ENCODE measurements around the gene NPSR1.

Gene NPSR1

DNA sequence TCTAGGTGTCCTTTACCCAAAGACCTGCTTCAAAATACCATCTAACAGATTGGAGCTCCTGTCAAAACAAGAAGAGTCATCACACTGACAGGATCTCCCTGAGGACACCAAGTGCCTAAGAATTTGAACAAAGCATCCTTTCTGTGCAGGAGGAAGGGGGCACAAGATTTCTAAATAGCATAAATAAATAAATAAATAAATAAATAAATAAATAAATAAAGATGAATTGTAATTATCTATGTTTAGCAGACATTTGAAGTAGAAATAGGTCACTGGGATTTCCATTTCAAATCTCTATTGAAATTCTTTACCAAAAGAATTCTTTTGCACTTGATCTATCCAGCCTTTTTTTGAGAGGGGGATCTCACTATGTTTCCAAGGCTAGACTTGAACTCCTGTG lies 65.3 kb downstream of the NPSR1 start:
- no peak for DNase-seq (ENCODE audit: low read depth)

DNA sequence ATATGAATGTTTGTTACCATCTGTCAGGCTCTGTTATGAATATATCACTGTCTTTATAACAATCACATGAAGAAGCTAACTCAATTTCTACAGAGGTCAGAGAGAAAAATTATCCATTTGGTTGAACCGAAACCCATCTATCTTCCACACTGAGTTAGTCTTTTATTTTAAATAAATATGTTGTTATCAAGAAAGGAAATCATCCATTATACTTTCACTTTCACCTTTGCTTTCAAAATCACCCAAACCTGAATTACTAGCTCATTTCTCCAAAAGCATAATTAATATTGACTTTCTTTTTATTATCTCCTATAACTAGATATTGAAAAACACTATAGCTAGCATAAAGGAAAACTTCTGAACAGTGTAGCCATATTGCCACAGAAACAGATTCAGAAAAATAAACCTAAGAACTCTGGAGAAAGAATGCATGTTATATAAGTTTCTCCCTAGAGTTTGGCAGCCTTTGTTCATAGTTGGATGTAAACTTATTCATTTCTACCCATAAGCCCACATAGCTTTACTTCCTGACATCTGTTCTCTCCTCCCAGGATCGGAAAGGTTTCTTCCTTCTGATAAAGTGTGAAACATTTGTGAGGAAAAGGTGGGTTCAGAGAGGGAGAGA lies 66.0 kb downstream of the NPSR1 start:
- no peak for DNase-seq (ENCODE audit: low read depth)

DNA sequence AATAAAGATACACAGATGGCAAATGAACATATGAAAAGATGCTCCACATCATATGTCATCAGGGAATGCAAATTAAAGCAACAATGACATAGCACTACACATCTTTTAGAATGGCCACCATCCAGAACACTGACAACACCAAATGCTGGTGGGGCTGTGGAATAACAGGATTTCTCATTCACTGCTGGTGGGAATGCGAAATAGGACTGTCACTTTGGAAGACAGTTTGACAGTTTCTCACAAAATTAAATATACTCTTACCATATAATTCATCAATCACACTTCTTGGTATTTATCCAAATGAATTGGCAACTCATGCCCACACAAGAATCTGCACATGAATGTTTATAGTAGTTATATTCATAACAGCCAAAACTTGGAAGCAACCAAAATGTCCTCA lies 68.2 kb downstream of the NPSR1 start:
- DNase-seq (ENCODE audit: low read depth): no peak

DNA sequence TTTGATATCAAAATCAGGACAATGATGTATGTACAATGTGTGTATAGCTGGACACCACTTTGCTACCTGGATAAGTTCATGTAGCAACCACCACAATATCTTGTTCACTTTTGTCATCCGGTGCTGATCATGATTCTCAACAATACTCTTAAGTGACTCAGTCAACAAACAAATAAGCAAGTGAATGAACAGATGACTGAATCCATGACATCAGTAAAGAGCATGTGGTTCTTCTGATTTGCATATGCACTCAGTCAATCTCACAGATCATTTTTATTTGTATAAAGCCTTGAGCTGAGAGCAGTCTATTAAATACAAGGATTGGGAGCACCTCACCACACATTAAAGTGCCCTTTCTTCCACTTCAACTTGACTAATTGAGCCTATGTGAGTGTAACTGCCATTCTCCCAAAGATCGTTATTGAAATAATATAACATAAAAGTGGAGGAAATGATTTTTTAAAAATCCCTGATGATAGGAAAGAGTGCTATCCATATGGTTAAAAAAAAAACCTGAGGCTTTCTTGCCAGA lies 69.5 kb downstream of the NPSR1 start:
- DNase-seq (ENCODE audit: low read depth): no peak

DNA sequence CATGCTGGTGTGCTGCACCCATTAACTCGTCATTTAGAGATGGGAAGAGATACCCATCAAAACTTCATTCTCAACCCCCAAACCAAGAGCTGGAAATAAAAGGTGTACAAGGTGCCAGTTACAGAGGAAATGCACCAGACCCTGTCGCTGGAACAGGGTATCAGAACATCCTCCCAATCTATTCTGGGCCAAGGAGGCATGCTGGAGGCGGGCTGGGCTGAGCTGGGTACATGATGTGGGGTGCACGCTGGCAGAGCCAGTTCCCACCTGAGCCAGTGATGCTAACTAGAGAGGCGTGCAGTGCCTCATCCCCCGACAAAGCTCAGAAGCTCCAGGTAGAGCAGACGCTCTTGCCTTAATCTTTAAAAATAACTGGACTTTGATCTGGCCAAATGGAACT lies 70.1 kb downstream of the NPSR1 start:
- DNase-seq (ENCODE audit: low read depth): no peak

DNA sequence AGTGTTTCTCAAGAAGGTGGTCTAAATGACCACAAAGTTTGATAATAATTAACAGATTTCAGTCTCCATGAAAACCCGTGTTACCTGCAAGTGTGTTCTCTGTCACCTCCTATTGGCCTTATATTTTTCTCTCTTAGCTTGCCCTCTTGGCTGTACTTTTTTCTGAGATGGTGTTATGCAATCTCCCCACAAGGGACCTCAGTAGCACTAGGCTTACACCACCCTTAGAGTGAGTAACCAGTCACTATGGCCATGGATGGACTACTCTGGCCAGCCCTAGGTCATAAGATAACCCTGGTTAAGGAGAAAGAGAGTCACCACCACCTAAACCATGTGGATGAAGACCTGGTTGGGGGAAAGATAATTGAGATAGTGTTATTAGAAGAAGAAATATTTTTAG lies 76.8 kb downstream of the NPSR1 start:
- DNase-seq (ENCODE audit: low read depth): no peak

DNA sequence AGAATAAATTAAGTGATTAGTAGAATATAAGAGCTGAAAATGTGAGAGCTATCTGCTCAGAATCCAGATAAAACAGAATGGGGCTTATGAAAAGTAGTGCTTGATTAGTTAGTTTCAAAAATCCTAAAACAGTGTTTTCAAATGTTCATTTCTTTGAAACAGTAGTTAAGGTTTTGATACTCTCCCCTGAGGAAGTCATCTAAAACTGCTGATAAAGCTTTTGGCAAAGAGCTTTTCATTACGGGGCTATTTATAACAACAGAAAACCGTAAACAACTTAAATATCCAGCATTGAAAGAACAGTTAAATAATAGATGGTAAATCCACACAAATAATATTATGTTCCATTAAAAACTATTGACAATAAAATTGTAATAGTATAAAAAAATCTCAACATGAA lies 77.5 kb downstream of the NPSR1 start:
- no peak for DNase-seq (ENCODE audit: low read depth)

DNA sequence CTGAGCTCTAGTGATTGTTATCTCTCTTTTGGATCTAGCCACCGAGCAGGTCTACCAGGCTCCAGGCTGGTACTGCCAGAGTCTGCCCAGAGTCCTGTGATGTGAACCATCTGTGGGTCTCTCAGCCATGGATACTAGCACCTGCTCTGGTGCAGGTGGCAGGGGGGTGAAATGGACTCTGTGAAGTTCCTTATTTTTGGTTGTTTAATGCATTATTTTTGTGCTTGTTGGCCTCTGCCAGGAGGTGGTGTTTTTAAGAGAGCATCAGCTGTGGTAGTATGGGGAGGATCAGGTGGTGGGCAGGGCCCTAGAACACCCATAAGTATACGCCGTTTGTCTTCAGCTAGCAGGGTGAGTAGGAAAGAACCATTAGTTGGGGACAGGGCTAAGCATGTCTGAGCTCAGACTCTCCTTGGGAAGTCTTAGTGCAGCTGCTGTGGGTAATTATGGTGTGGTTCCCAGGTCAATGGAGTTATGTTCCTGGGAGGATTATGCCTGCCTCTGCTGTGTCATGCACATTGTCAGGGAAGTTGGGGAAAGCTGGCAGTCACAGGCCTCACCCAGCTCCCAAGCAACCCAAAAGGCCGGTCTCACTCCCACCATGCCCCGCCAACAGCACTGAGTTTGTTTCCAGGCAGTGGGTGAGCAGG lies 81.8 kb downstream of the NPSR1 start:
- DNase-seq (ENCODE audit: low read depth): no peak

DNA sequence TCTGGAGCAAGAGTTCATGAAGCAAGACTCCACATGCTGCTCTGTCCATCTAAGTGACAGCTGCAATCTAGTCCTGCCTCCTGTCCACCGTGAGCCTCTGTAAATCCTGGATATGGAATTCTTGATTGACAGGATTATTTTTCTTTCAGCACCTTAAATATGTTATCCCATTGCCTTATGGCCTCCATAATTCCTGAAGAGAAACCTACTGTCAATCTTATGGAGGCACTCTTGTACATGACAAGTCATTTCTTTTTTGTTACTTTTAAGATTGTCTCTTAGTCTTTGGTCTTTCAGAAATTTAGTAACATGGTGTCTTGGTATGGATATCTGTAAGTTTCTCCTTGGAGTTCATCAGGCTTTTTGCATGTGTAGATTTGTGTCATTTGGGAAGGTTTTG lies 82.8 kb downstream of the NPSR1 start:
- no peak for DNase-seq (ENCODE audit: low read depth)

DNA sequence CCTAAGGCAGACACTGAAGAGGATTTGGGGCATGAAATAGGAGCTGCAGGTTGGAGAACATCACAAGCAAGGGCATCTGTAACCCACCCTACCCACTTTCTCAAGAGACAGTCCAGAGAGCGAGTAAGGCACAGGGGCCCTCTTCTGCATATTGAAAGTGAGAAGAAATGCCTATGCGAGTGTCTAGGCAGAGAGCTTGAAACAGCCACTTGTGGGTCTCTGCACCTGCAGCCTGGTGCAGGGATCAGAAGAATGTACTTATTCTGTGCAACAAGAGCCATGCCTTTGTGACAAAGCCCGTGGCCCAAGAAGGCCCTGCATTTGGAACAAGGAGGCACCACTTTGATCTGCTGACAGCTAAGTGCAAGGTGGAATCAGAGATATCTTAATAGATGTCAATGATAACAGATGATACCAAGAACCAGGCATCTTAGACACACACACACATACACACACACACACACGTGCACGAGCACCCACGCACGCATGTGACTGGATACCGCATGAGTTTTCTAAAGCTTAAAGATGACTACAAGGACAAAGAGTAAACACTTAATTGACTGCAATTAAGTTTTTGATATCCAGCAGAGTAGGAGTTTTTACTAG lies 89.3 kb downstream of the NPSR1 start:
- no peak for DNase-seq (ENCODE audit: low read depth)

DNA sequence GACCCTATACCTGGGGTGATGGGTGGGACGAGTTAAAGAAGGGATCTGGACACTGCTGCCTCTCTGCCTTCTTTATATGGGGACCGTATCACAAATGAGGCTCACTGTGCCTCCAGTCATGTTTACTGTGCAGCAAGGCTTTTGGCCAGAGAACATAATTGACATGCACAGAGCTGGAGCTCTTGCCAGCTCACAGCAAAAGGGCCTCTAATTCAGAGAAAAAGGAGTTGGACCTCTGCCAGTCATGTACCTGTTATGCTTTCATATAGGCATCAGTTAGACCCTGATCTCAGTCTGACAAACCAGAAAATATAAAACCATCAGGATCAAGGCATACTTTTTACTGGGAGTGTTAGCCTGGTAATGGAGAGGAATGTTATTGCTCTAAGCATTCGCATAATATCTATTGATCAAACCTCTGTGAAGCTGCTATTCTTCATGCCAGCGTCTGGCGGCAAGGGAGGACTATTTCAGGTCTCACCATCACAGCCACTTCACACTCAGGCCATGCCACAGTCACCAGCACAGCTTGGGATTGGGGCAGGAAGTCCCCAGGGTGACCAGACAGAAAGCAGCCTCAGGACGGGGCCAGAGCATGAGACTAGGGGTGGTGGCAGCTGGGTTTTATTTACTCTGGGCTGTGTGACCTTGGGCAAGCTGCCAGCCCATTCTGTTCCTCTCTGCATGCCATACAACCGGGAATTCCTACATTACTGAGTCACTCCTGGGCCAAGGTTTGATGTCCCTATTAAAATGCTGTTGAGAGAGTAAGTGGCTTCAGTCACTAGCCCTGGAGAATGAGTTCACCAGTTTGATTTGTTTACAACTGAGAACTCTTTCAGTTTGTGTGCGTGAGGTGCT lies 90.1 kb downstream of the NPSR1 start:
- no peak for DNase-seq (ENCODE audit: low read depth)

DNA sequence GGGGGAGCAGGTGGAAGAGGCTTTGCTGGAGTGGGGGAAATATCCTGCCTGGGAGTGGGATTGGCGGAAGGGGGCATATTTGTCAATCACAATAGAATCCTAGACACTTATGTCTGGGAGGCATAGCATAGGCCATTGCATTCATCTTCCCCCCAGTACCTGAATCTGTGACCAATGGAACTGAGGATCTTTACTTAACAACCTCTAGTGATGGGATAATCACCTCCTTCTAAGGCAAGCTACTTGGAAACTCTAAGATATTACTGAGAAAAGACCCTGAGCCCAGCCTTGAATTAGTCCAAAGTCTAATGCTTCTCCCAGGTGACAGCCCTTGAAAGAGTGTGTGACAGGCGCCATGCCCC lies 90.7 kb downstream of the NPSR1 start:
- DNase-seq (ENCODE audit: low read depth): no peak

DNA sequence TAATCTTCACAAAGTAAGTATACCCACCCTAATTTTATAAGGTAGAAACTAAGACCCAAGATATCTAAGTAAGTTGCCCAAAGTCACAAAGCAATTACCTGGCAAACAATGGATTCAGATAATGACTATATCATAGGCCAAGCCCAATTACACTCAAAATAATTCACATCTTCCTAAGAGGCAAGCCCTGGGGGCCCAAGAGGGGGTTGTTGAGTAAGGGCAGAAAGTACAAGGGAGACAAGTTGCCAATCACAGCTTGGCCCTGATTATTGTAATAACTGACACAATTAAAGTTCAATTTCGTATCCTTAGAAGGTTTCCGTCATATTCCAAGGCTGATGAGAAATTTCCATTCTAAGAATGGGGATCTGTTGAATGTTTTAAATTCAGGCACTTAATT lies 91.4 kb downstream of the NPSR1 start:
- no peak for DNase-seq (ENCODE audit: low read depth)

DNA sequence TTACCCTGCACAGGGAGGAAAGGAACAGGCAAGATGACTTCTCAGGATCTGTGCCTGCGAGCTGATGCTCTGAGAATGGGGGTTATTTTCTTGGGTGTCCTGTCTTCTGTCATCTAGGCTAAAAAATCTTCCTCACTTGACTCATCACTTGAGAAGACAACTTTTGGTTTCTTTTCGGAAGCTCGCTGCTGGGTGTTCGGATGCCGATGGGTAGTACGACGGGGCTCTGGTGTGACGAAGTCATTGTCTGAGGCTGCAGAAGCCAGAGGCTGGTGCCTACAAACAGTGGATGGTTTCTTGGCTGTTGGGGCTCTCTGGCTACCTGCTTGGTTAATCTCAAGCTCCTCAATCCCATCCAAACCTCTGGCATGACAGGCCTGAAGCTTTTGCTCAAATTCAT lies 92.2 kb downstream of the NPSR1 start:
- DNase-seq (ENCODE audit: low read depth): no peak

DNA sequence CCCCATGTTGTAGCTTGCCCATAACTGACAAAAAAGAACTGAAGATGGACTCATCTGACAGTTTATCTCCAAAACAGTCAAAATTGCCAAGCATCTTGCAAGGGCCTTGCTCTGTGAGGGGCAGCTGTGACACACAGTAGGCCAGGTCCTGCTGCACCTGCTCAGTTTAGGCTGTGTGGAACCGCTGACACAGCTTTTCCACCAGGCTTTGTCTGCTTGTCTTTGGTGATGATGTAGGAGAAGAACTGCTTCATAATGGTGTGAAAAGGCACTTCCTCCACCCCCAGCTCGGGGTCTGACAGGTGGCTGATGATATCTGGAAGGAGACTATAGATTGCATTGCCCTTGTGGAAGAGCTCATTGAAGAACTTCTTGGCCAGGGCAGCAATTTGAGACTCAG lies 92.6 kb downstream of the NPSR1 start:
- DNase-seq (ENCODE audit: low read depth): no peak

DNA sequence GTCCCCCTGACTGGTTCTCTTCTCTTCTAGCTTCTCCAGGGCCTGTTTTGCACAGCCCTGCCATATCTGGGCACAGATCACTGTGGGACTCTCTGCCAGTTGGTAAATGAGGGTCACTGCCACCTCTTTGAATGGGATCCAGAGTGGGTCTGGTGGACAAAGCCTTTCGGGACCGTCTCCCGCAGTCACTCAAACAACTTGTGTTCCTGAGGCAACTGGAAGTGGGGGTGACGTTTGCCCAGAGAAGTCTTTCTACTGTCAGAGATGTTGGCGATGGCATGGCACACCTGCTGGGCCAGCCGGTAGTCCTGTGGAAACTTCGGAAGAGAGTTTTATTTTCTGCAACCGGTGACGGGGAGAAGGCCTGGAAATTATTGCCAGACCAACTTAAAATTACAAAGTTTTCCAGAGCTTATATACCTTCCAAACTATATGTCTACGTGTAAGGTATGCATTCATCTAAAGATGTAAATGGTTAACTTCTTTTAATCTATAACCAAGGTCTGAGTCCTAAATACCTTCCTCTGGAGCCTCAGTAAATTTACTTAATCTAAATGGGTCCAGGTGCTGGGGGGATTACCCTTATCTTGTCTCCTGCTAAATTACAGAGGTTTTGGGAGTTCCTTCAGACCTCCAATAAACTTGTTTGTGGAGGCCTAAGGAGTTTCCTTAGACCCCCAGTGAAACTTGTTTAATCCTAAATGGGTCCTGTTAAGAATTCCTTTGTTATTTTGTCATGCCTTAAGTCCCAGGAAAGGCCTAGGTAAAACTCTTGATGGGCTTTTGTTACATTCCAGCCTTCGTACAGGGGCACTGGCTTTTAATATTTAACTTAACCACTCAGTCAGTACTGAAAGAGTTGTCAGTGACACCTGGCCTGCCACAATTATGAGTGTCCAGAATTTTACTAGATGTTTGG lies 94.0 kb downstream of the NPSR1 start:
- DNase-seq (ENCODE audit: low read depth): no peak

DNA sequence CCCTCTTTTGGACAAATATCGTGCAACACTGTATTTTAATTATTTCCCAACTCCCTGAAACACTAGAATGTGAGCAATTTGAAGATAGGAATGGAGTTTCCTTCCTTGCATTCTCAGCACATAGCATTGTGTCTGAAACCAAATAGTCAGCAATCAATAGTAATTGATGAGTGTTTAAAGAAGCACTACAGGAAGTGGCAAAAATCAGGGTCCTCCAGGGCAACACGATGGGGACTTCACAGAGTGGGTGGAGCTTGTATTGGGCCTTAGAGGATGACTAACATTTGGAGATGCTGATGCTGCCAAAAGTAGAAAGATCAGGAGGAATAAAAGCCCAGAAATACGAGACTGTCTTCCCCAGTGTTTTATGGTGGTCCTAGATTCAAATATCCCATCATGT lies 94.9 kb downstream of the NPSR1 start:
- DNase-seq (ENCODE audit: low read depth): no peak

DNA sequence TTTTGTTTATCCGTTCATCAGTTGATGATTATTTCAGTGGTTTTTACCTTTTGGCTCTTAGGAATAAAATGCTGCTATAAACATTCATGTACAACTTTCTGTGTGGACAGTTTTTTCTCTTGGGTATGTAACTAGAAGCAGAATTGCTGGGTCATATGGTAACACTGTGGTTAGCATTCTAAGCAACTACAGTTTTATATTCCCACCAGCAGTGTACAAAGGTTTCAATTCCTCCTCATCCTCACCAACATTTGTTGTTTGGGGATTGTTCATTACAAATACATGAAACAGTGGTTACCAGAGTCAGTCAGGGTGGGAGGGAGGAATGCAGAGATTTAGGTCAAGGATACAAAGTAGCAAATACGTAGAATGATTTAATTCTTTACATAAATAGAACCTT lies 97.0 kb downstream of the NPSR1 start:
- no peak for DNase-seq (ENCODE audit: low read depth)

DNA sequence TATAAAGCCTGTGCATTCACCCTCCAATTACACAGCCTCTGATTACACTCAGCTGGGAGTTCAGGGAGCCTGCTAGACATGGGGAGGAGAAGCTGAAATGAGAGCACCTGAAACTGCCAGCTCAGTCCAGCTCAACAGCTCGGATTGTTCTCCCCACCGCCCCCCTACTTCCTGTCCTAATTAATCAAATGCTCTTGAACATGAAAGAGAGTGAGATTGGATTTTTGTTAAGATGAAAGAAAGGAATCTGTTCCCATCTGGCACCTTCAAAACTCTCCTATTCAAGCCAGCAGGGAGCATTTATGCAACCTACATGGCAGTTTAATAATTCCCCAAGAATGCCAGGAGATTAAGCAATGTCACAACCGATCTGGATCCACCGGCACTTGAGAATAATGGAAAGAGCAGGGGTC lies 98.0 kb downstream of the NPSR1 start:
- no peak for DNase-seq (ENCODE audit: low read depth)

DNA sequence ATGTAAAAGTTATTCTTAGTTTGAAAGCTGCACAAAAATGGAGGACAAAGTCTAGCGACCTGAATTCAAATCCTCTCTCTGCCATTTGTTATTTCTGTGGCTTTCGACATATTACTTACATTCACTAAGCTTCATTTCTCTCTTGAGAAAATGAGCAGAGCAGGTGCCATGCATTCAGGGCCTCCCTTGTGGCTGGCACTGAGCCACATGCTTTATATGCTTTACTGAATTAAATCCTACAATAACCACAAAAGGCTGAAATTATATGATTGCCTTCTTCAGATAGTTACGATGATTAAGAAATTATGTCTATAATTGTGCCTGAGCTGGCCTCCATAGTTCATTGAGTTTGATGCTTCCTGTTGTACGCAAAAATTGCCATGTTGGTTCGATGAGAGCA lies 98.7 kb downstream of the NPSR1 start:
- DNase-seq (ENCODE audit: low read depth): no peak

DNA sequence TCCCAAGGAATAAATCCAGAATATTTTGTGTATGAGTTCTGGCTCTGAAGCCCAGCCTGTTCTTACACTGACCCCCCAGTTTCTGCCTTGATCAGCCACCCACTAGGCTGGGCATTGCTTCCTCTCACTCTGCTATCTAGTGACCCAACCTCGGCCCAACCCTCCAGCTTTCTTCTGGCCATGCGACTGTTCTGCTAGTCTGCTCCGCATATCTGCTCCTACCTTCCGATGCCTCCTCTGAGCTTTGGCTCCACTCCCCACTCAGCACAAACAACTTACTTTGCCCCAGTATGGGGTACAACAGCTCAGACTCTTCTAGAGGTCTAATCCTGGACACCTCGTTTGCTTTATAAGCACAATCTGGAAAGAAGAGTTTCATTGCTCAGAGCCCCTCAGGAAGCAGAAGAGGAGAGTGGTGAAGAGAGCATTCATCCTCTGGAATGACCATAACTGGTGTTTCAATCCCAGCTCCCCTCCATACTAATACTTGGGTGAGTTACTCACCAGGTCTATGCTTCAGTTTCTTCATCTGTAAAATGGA lies 99.6 kb downstream of the NPSR1 start:
- DNase-seq (ENCODE audit: low read depth): no peak
